H9 (cell line): ENCODE measurements around the gene CD151. TPM values are rescaled to one million over a fixed set of nuclear protein-coding genes. Genes with fewer than 3 reads are reported as not detected.
A peak's percentile ranks its signal among the peaks of the same experiment; 100 is the strongest.

Experiments used
- DNase-seq: peaks from one replicate; pipeline ENCODE4 v3.0.0-alpha.2; 2017
- H2AFZ ChIP-seq: one replicate; pipeline ENCODE4 v1.6.1; 2013; ENCODE audit warnings: mild to moderate bottlenecking, low read length, control low read depth, moderate library complexity
- H2AK5ac ChIP-seq: 2 replicates; pipeline ENCODE4 v1.6.1; 2013; ENCODE audit warnings: low read length, control low read depth, mixed read lengths; ENCODE audit not compliant: insufficient read length
- H2BK120ac ChIP-seq: one replicate; pipeline ENCODE4 v1.6.1; 2013; ENCODE audit warnings: low read depth, mild to moderate bottlenecking, low read length, control low read depth, inconsistent platforms; ENCODE audit not compliant: poor library complexity, severe bottlenecking
- H2BK12ac ChIP-seq: 2 replicates; pipeline ENCODE4 v1.6.1; 2013; ENCODE audit warnings: low read length, control low read depth, mixed read lengths, low read depth; ENCODE audit not compliant: insufficient read length
- H2BK15ac ChIP-seq: 2 replicates; pipeline ENCODE4 v1.6.1; 2013; ENCODE audit warnings: low read depth, low read length, control low read depth
- H2BK20ac ChIP-seq: one replicate; pipeline ENCODE4 v1.6.1; 2013; ENCODE audit warnings: low read depth, mild to moderate bottlenecking, low read length, control low read depth, inconsistent platforms; ENCODE audit not compliant: poor library complexity, severe bottlenecking
- H2BK5ac ChIP-seq: 2 replicates; pipeline ENCODE4 v1.6.1; 2013; ENCODE audit warnings: low read length, control low read depth, mixed read lengths; ENCODE audit not compliant: insufficient read length
- H3K14ac ChIP-seq: 2 replicates; pipeline ENCODE4 v1.6.1; 2013; ENCODE audit warnings: low read length, control low read depth; ENCODE audit not compliant: insufficient read depth
- H3K18ac ChIP-seq: 2 replicates; pipeline ENCODE4 v1.6.1; 2013; ENCODE audit warnings: low read depth, mild to moderate bottlenecking, mixed read lengths, low read length, control low read depth; ENCODE audit not compliant: insufficient read length
- H3K23ac ChIP-seq: 2 replicates; pipeline ENCODE4 v1.6.1; 2013; ENCODE audit warnings: low read length, control low read depth, mixed read lengths, low read depth; ENCODE audit not compliant: insufficient read length
- H3K23me2 ChIP-seq: 2 replicates; pipeline ENCODE4 v1.6.1; 2013; ENCODE audit warnings: low read depth, mild to moderate bottlenecking, mixed read lengths, low read length, control low read depth; ENCODE audit not compliant: insufficient read length, poor library complexity, severe bottlenecking
- H3K27ac ChIP-seq: 2 replicates; pipeline ENCODE4 v1.5.1; 2013; ENCODE audit warnings: low read length, control low read depth, mixed read lengths, low read depth; ENCODE audit not compliant: insufficient read length
- H3K27me3 ChIP-seq: 2 replicates; pipeline ENCODE4 v1.6.1; 2013; ENCODE audit warnings: low read length, control low read depth, inconsistent platforms; ENCODE audit not compliant: insufficient read depth
- H3K4ac ChIP-seq: 2 replicates; pipeline ENCODE4 v1.6.1; 2013; ENCODE audit warnings: low read depth, mild to moderate bottlenecking, control low read depth, inconsistent platforms, low read length, moderate library complexity
- H3K4me1 ChIP-seq: 2 replicates; pipeline ENCODE4 v1.6.1; 2013; ENCODE audit warnings: low read length, control low read depth, inconsistent platforms; ENCODE audit not compliant: insufficient read depth
- H3K4me2 ChIP-seq: 2 replicates; pipeline ENCODE4 v1.6.1; 2013; ENCODE audit warnings: low read length, control low read depth, mixed read lengths; ENCODE audit not compliant: insufficient read length, insufficient read depth
- H3K56ac ChIP-seq: 2 replicates; pipeline ENCODE4 v1.6.1; 2013; ENCODE audit warnings: low read depth, mild to moderate bottlenecking, mixed read lengths, low read length, control low read depth; ENCODE audit not compliant: insufficient read length
- H3K79me1 ChIP-seq: 2 replicates; pipeline ENCODE4 v1.6.1; 2013; ENCODE audit warnings: low read depth, mild to moderate bottlenecking, moderate library complexity, low read length, control low read depth, inconsistent platforms; ENCODE audit not compliant: insufficient read depth, poor library complexity, severe bottlenecking
- H3K79me2 ChIP-seq: 2 replicates; pipeline ENCODE4 v1.6.1; 2013; ENCODE audit warnings: low read length, control low read depth, inconsistent platforms; ENCODE audit not compliant: insufficient read depth
- H3K9ac ChIP-seq: 2 replicates; pipeline ENCODE4 v1.6.1; 2013; ENCODE audit warnings: low read length, control low read depth, mixed read lengths; ENCODE audit not compliant: insufficient read length; ENCODE audit errors: extremely low read depth
- H3K9me3 ChIP-seq: one replicate; pipeline ENCODE4 v1.6.1; 2013; ENCODE audit warnings: low read depth, low read length, inconsistent platforms; ENCODE audit not compliant: control insufficient read depth
- H3T11ph ChIP-seq: one replicate; pipeline ENCODE4 v1.6.1; 2013; ENCODE audit warnings: mild to moderate bottlenecking, low read length, control low read depth, inconsistent platforms
- H4K20me1 ChIP-seq: one replicate; pipeline ENCODE4 v1.6.1; 2013; ENCODE audit not compliant: control insufficient read depth, insufficient read length, insufficient read depth
- H4K5ac ChIP-seq: 2 replicates; pipeline ENCODE4 v1.6.1; 2013; ENCODE audit warnings: low read depth, mild to moderate bottlenecking, mixed read lengths, low read length, control low read depth; ENCODE audit not compliant: insufficient read length
- H4K8ac ChIP-seq: replicated peaks from 2 replicates; pipeline ENCODE4 v1.6.1; 2013; ENCODE audit warnings: low read length, control low read depth, mixed read lengths, low read depth; ENCODE audit not compliant: insufficient read length
- H4K91ac ChIP-seq: 2 replicates; pipeline ENCODE4 v1.6.1; 2013; ENCODE audit warnings: low read depth, mild to moderate bottlenecking, moderate library complexity, mixed read lengths, low read length, control low read depth; ENCODE audit not compliant: insufficient read length
- H3K27ac Mint-ChIP-seq, 3 experiments: 2 replicates in 2 of 3; 3 replicates in 1 of 3; pipeline ENCODE4 v1.8.0; 2020 to 2021; ENCODE audit warnings: mixed read lengths in 3 of 3, mild to moderate bottlenecking in 1 of 3, moderate library complexity in 1 of 3
- H3K27me3 Mint-ChIP-seq: 2 replicates; pipeline ENCODE4 v1.8.0; 2021; ENCODE audit warnings: low read depth, mild to moderate bottlenecking, moderate library complexity, mixed read lengths
- H3K36me3 Mint-ChIP-seq, 3 experiments: 2 replicates in 2 of 3; 3 replicates in 1 of 3; pipeline ENCODE4 v1.8.0; 2020 to 2021; ENCODE audit warnings: low read depth in 3 of 3, mixed read lengths in 3 of 3; ENCODE audit not compliant: insufficient read depth in 1 of 3
- H3K4me1 Mint-ChIP-seq, 2 experiments: 2 replicates each; pipeline ENCODE4 v1.8.0; 2020; ENCODE audit warnings: mixed read lengths in 2 of 2
- H3K4me3 Mint-ChIP-seq, 2 experiments: 2 replicates in 1 of 2; 3 replicates in 1 of 2; pipeline ENCODE4 v1.8.0; 2020 to 2021; ENCODE audit warnings: mild to moderate bottlenecking in 2 of 2, mixed read lengths in 2 of 2, moderate library complexity in 1 of 2
- H3K9me3 Mint-ChIP-seq, 2 experiments: 2 replicates in 1 of 2; 3 replicates in 1 of 2; pipeline ENCODE4 v1.8.0; 2020; ENCODE audit warnings: mild to moderate bottlenecking in 2 of 2, mixed read lengths in 2 of 2, moderate library complexity in 1 of 2
- WGBS: extraction: QIAGEN DNeasy Blood & Tissue Kit; methylation state at CpG from one replicate; pipeline ENCODE4 v1.1.7; 2013; ENCODE audit warnings: missing lambda C conversion rate, low lambda C conversion rate, mixed read lengths; ENCODE audit not compliant: insufficient read length; ENCODE audit errors: extremely low coverage; 5-methylcytosine and 5-hydroxymethylcytosine counted together
- total RNA-seq: library from RNA; stranded (reverse); gene quantifications from 2 replicates; pipeline ENCODE4 v1.2.1, GENCODE V29; 2021
- TF ChIP-seq, protein P1 (sequence below): fragments of 200-600 bp; sonication (generic); conservative IDR thresholded peaks from 3 replicates; pipeline ENCODE4 v1.8.0; 2021; ENCODE audit warnings: antibody characterized with exemption, mild to moderate bottlenecking

CD151 gene
- total RNA-seq, 1 experiment from 2014 or later = 138 TPM

DNA sequence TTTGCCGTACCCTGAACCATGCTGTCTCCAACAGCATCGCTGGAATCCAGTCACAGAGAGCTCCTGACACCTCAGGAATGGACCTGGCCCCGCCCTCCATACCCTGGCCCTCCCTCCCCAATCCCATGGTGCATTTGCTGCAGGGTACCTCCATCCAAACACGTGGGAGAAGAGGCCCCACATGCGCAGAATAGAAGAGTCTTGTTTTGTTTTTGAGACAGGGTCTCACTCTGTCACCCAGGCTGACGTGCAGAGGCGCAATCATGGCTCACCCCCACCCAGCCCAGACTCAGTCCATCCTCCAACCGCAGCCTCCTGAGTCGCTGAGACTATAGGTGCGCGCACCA lies 16.3 kb upstream of the CD151 start:
- Histone ChIP-seq H3T11ph (no peak overlapping the region), H2BK20ac (no peak overlapping the region), H3K27me3 (no peaks in the 10 kb centered on the region), H4K8ac (no peak overlapping the region), H3K18ac (no peak overlapping the region), H2BK12ac (no peak overlapping the region), H2AFZ (no peak overlapping the region), H3K27ac (no peak overlapping the region), H3K9me3 (no peaks in the 10 kb centered on the region), H3K79me2 (no peaks in the 10 kb centered on the region), H2BK5ac (no peak overlapping the region), H3K23ac (no peak overlapping the region), H4K20me1 (no peaks in the 10 kb centered on the region), H2AK5ac (no peak overlapping the region), H3K4me2 (no peak overlapping the region), H3K4ac (no peak overlapping the region), H3K56ac (no peak overlapping the region), H3K79me1 (no peaks in the 10 kb centered on the region), H3K9ac (no peak overlapping the region), H2BK15ac (no peak overlapping the region), H3K4me1 (no peaks in the 10 kb centered on the region), H4K5ac (no peak overlapping the region), H2BK120ac (no peak overlapping the region), H4K91ac (no peak overlapping the region), H3K23me2 (peaks cover 5% of the 10 kb centered on the region), H3K14ac (no peak overlapping the region; the same call in 1 of the 2 replicates)
- Mint-ChIP-seq H3K27ac (peak overlapping the region in 1 of 3 experiments; percentile 63; a peak in 1 of 7 replicates), H3K27me3 (peaks cover 2% of the 10 kb centered on the region; the same call in 1 of the 2 replicates), H3K4me1 (peaks cover 11 to 27% of the 10 kb centered on the region in 2 experiments), H3K36me3 (peaks cover 16 to 28% (median 18%) of the 10 kb centered on the region in 3 experiments; a peak in 6 of 7 replicates), H3K4me3 (no peak overlapping the region), H3K9me3 (no peaks in the 10 kb centered on the region)
- TF ChIP-seq, protein P1, sequence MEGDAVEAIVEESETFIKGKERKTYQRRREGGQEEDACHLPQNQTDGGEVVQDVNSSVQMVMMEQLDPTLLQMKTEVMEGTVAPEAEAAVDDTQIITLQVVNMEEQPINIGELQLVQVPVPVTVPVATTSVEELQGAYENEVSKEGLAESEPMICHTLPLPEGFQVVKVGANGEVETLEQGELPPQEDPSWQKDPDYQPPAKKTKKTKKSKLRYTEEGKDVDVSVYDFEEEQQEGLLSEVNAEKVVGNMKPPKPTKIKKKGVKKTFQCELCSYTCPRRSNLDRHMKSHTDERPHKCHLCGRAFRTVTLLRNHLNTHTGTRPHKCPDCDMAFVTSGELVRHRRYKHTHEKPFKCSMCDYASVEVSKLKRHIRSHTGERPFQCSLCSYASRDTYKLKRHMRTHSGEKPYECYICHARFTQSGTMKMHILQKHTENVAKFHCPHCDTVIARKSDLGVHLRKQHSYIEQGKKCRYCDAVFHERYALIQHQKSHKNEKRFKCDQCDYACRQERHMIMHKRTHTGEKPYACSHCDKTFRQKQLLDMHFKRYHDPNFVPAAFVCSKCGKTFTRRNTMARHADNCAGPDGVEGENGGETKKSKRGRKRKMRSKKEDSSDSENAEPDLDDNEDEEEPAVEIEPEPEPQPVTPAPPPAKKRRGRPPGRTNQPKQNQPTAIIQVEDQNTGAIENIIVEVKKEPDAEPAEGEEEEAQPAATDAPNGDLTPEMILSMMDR = no peak
- WGBS = no CpG with 5 or more reads among the region's 11 CpGs
- no peak for DNase-seq
